ENCODE data around the gene ADA. TPM values are rescaled to one million over a fixed set of nuclear protein-coding genes. Genes with fewer than 3 reads are reported as not detected.
A peak's percentile ranks its signal among the peaks of the same experiment; 100 is the strongest.

The ADA gene
- total and polyA plus RNA-seq, 9 of the 15 experiments (the other 6 are each of a cell fraction or from before 2014, with no cell fraction given), result 2.4 to 26.1 (median 5.3) TPM

GRCh38 chr20:44609516-44610312 is 41.8 kb downstream of the ADA start (continued):
- no peak for TF ChIP-seq CCNT2 (IDR thresholded peaks at IDR 0.05; ENCODE audit: borderline replicate concordance, extremely low read depth, insufficient read length, low read depth, low read length)
- TF ChIP-seq ETV5 (CRISPR knock-in tag; IDR thresholded peaks at IDR 0.05; ENCODE audit: low read depth), result peak; percentile 63; the same call in 1 of the 2 replicates
- no peak for TF ChIP-seq CREB1 (IDR thresholded peaks at IDR 0.05)
- TF ChIP-seq CREB1 (CRISPR knock-in tag; IDR thresholded peaks at IDR 0.05), result peak; percentile 32; the same call in 1 of the 2 replicates
- TF ChIP-seq NRF1 (conservative IDR thresholded peaks at IDR 0.05 in 1 of 2, IDR thresholded peaks at IDR 0.05 in 1 of 2), result 0 out of 4 replicates have a peak, but pooled peaks of 1 of the 2 experiments have one; percentile 38
- no peak for TF ChIP-seq ZSCAN29 (IDR thresholded peaks at IDR 0.05)
- TF ChIP-seq FOSL1 (tag; conservative IDR thresholded peaks at IDR 0.05), result peak; percentile 45; the same call in 1 of the 2 replicates
- peak; percentile 88 for TF ChIP-seq STAG1 (CRISPR knock-in tag; IDR thresholded peaks at IDR 0.05; ENCODE audit: borderline replicate concordance)
- TF ChIP-seq GABPA (tag; conservative IDR thresholded peaks at IDR 0.05; ENCODE audit: low read depth), result peak; percentile 69
- TF ChIP-seq CTBP1 (IDR thresholded peaks at IDR 0.05; ENCODE audit: borderline replicate concordance), result peak; percentile 55; the same call in 1 of the 2 replicates
- TF ChIP-seq TOE1 (IDR thresholded peaks at IDR 0.05; ENCODE audit: borderline replicate concordance), result no peak
- TF ChIP-seq TOE1 (CRISPR knock-in tag; IDR thresholded peaks at IDR 0.05; ENCODE audit: borderline replicate concordance, low read depth), result peak; percentile 66
- TF ChIP-seq PHF20 (IDR thresholded peaks at IDR 0.05; ENCODE audit: partially characterized antibody), result peak; percentile 72
- no peak for TF ChIP-seq ZNF668 (CRISPR knock-in tag; IDR thresholded peaks at IDR 0.05)
- 0 out of 2 replicates have a peak, but pooled peaks have one; percentile 55 for TF ChIP-seq SREBF1 (IDR thresholded peaks at IDR 0.05; ENCODE audit: borderline replicate concordance, low read depth, low read length)
- TF ChIP-seq ZFX (CRISPR knock-in tag; IDR thresholded peaks at IDR 0.05), result peak; percentile 41; the same call in 1 of the 2 replicates
- peak; percentile 75 for TF ChIP-seq CC2D1A (IDR thresholded peaks at IDR 0.05)
- TF ChIP-seq SP1 (CRISPR knock-in tag; IDR thresholded peaks at IDR 0.05), result peak; percentile 61; the same call in 1 of the 2 replicates
- 0 out of 4 replicates have a peak, but pooled peaks of 1 of the 2 experiments have one; percentile 40 for TF ChIP-seq MNT (conservative IDR thresholded peaks at IDR 0.05)
- TF ChIP-seq ELF1 (tag; IDR thresholded peaks at IDR 0.05), result peak; percentile 92
- TF ChIP-seq HIVEP1 (CRISPR knock-in tag; IDR thresholded peaks at IDR 0.05), result no peak
- TF ChIP-seq ZKSCAN1 (IDR thresholded peaks at IDR 0.05; ENCODE audit: low read depth, low read length), result peak; percentile 55; the same call in 1 of the 2 replicates
- no peak for TF ChIP-seq ZBTB2 (IDR thresholded peaks at IDR 0.05)
- no peak for TF ChIP-seq TAF1 (IDR thresholded peaks at IDR 0.05; ENCODE audit: control insufficient read depth, extremely low read depth, insufficient read depth, low read length, severe bottlenecking)
- TF ChIP-seq MAZ (CRISPR knock-in tag; conservative IDR thresholded peaks at IDR 0.05 in 1 of 2, IDR thresholded peaks at IDR 0.05 in 1 of 2), result peak in 1 of 2 experiments; percentile 40; a peak in 1 of 4 replicates
